ENCODE results near the gene AATK. TPM values are rescaled to one million over a fixed set of nuclear protein-coding genes. Genes with fewer than 3 reads are reported as not detected.
A peak's percentile ranks its signal among the peaks of the same experiment; 100 is the strongest.

AATK gene
- total RNA-seq, 6 donors from 2014 or later: 39.2 to 144 (median 92.2) TPM

- H3K9me3 ChIP-seq: no peaks in the 10 kb centered on the region
- ATAC-seq (ENCODE audit: low FRiP score in 2 of 2): no peak
- TF ChIP-seq POLR2AphosphoS5 (IDR thresholded peaks at IDR 0.05) (no peak), CTCF (IDR thresholded peaks at IDR 0.05) (no peak), EP300 (IDR thresholded peaks at IDR 0.05) (no peak), POLR2A (IDR thresholded peaks at IDR 0.05) (no peak)
- no peak overlapping the region for H3K27ac ChIP-seq
- H3K27me3 ChIP-seq: no peaks in the 10 kb centered on the region
- no peak overlapping the region for H3K4me3 ChIP-seq
- WGBS, 2 donors: 87% methylated on average over 42 of the region's 45 CpGs; no CpG with 5 or more reads in 1 of the 2 donors
- no peak for DNase-seq
- H3K36me3 ChIP-seq: peaks cover 0 to 57% (median 28%) of the 10 kb centered on the region in 4 donors
- peaks cover 0 to 18% (median 9%) of the 10 kb centered on the region in 4 donors for H3K4me1 ChIP-seq
These were observed 45.1 kb downstream of the AATK start for GRCh38 chr17:81120695-81121621.

GRCh38 chr17:81120149-81120484 is 45.9 kb downstream of the AATK start:
- Histone ChIP-seq H3K4me1 (peaks cover 0 to 18% (median 9%) of the 10 kb centered on the region in 4 donors), H3K36me3 (peaks cover 0 to 61% (median 30%) of the 10 kb centered on the region in 4 donors), H3K9me3 (no peaks in the 10 kb centered on the region), H3K4me3 (no peak overlapping the region), H3K27ac (peak overlapping the region in 3 of 4 donors; percentile 19 to 74 (median 66)), H3K27me3 (no peaks in the 10 kb centered on the region)
- ATAC-seq (ENCODE audit: low FRiP score in 2 of 2): no peak
- TF ChIP-seq EP300 (IDR thresholded peaks at IDR 0.05) (no peak), POLR2A (IDR thresholded peaks at IDR 0.05) (no peak), CTCF (IDR thresholded peaks at IDR 0.05) (no peak), POLR2AphosphoS5 (IDR thresholded peaks at IDR 0.05) (no peak)
- WGBS, 2 donors: 86 to 96% methylated on average over 12 to 30 of the region's 33 CpGs
- no peak for DNase-seq

- H3K27me3 ChIP-seq: no peaks in the 10 kb centered on the region
- ATAC-seq (ENCODE audit: low FRiP score in 2 of 2) (peak; percentile 62 to 67), DNase-seq (peak; percentile 88 to 94)
- H3K4me1 ChIP-seq: peaks cover 0 to 18% (median 9%) of the 10 kb centered on the region in 4 donors
- H3K27ac ChIP-seq: peak overlapping the region; percentile 19 to 74 (median 59)
- WGBS, 2 donors: 43 to 71% methylated on average over 16 to 64 of the region's 89 CpGs
- peaks cover 0 to 60% (median 27%) of the 10 kb centered on the region in 4 donors for H3K36me3 ChIP-seq
- H3K9me3 ChIP-seq: no peaks in the 10 kb centered on the region
- peak overlapping the region in 3 of 4 donors; percentile 34 to 44 (median 37) for H3K4me3 ChIP-seq
- TF ChIP-seq CTCF (IDR thresholded peaks at IDR 0.05): peak in 1 of 6 experiments; percentile 20
- TF ChIP-seq EP300 (IDR thresholded peaks at IDR 0.05): no peak
- TF ChIP-seq POLR2A (IDR thresholded peaks at IDR 0.05): peak in 1 of 4 donors; percentile 27
- no peak for TF ChIP-seq POLR2AphosphoS5 (IDR thresholded peaks at IDR 0.05)
These were observed 46.5 kb downstream of the AATK start for GRCh38 chr17:81119223-81120148.

- TF ChIP-seq CTCF (IDR thresholded peaks at IDR 0.05): no peak
- Histone ChIP-seq H3K4me3 (peak overlapping the region in 3 of 4 donors; percentile 34 to 44 (median 37)), H3K27me3 (no peaks in the 10 kb centered on the region), H3K36me3 (peaks cover 0 to 61% (median 22%) of the 10 kb centered on the region in 4 donors), H3K27ac (peak overlapping the region in 2 of 4 donors; percentile 40 to 74), H3K4me1 (peaks cover 0 to 18% (median 9%) of the 10 kb centered on the region in 4 donors), H3K9me3 (no peaks in the 10 kb centered on the region)
- ATAC-seq (ENCODE audit: low FRiP score in 2 of 2) (no peak), DNase-seq (no peak)
- 62 to 100% methylated on average over 1 to 24 of the region's 24 CpGs for WGBS, 2 donors
These were observed 47.5 kb downstream of the AATK start for GRCh38 chr17:81118308-81119221.

All from upper lobe of left lung (tissue), 6 donors.